ENCODE measurements around the gene AATK. TPM values are rescaled to one million over a fixed set of nuclear protein-coding genes. Genes with fewer than 3 reads are reported as not detected.

AATK gene
- total and polyA plus RNA-seq, 2 of the 13 experiments (the other 11 are each of a cell fraction or from before 2014, with no cell fraction given), result 2.9 to 8.4 TPM

DNA sequence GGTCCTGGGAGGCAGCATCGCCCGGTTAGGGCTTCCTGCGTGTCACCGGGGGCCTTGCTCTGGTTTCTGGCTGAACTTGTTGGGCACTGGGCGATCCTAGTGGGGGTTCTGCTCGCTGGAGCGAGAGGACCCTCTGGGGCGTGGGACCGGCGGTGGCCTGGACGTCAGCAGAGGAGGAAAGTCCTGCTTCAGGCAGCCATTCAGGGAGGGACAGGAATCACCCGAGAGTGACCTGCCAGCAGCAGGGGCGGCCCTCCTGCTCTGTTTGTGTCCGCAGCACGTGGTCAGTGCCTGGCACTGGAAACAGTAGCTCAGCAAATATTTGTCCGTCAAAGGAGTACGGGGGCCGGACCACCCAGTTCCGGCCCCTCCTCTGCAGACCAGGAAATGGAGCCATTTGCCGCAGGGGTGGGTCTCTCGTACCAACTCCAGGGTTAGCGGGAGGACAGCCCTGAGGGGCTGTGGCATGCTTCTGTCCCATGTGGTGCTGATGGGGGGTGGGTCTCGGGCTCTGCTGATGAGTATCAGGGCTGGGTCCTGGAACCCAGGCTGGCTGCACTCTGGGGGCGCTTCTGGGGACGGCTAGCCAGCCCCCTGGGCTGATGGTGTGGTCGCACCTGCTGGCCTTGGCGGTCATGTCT is 82.8 kb downstream of the AATK start (continued):
- TF ChIP-seq IRF1 (CRISPR knock-in tag; IDR thresholded peaks at IDR 0.05; ENCODE audit: low read depth) (0 out of 2 replicates have a peak, but pooled peaks have one; percentile 65), SMARCC2 (IDR thresholded peaks at IDR 0.05) (no peak), MIXL1 (CRISPR knock-in tag; IDR thresholded peaks at IDR 0.05) (peak; percentile 94), ZNF790 (CRISPR knock-in tag; IDR thresholded peaks at IDR 0.05; ENCODE audit: borderline replicate concordance) (peak; percentile 62; the same call in 1 of the 2 replicates), BHLHE40 (IDR thresholded peaks at IDR 0.05; ENCODE audit: low read length) (peak; percentile 65), GLI4 (CRISPR knock-in tag; IDR thresholded peaks at IDR 0.05; ENCODE audit: borderline replicate concordance) (peak; percentile 91; the same call in 1 of the 2 replicates), NONO (IDR thresholded peaks at IDR 0.05) (no peak), NONO (CRISPR knock-in tag; conservative IDR thresholded peaks at IDR 0.05) (peak; percentile 95), NBN (conservative IDR thresholded peaks at IDR 0.05) (no peak), CBX1 (IDR thresholded peaks at IDR 0.05; ENCODE audit: low read depth) (peak; percentile 85), RXRA (CRISPR knock-in tag; IDR thresholded peaks at IDR 0.05) (peak; percentile 90), ZNF766 (CRISPR knock-in tag; IDR thresholded peaks at IDR 0.05; ENCODE audit: borderline replicate concordance) (peak; percentile 96), ZNF7 (CRISPR knock-in tag; IDR thresholded peaks at IDR 0.05) (no peak), ZFP91 (CRISPR knock-in tag; IDR thresholded peaks at IDR 0.05; ENCODE audit: borderline replicate concordance) (peak; percentile 79), NR2F6 (IDR thresholded peaks at IDR 0.05) (peak; percentile 74; the same call in 1 of the 2 replicates), NR2F6 (CRISPR knock-in tag; IDR thresholded peaks at IDR 0.05) (peak; percentile 90), SAFB2 (CRISPR knock-in tag; IDR thresholded peaks at IDR 0.05; ENCODE audit: borderline replicate concordance, low read depth) (peak; percentile 90; the same call in 1 of the 2 replicates)
- TF ChIP-seq, protein P1, sequence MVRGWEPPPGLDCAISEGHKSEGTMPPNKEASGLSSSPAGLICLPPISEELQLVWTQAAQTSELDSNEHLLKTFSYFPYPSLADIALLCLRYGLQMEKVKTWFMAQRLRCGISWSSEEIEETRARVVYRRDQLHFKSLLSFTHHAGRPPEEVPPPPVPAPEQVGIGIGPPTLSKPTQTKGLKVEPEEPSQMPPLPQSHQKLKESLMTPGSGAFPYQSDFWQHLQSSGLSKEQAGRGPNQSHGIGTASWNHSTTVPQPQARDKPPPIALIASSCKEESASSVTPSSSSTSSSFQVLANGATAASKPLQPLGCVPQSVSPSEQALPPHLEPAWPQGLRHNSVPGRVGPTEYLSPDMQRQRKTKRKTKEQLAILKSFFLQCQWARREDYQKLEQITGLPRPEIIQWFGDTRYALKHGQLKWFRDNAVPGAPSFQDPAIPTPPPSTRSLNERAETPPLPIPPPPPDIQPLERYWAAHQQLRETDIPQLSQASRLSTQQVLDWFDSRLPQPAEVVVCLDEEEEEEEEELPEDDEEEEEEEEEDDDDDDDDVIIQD (CRISPR knock-in tag; IDR thresholded peaks at IDR 0.05; ENCODE audit: low read depth), result no peak; the same call in 1 of the 2 replicates
- TF ChIP-seq, protein P2, sequence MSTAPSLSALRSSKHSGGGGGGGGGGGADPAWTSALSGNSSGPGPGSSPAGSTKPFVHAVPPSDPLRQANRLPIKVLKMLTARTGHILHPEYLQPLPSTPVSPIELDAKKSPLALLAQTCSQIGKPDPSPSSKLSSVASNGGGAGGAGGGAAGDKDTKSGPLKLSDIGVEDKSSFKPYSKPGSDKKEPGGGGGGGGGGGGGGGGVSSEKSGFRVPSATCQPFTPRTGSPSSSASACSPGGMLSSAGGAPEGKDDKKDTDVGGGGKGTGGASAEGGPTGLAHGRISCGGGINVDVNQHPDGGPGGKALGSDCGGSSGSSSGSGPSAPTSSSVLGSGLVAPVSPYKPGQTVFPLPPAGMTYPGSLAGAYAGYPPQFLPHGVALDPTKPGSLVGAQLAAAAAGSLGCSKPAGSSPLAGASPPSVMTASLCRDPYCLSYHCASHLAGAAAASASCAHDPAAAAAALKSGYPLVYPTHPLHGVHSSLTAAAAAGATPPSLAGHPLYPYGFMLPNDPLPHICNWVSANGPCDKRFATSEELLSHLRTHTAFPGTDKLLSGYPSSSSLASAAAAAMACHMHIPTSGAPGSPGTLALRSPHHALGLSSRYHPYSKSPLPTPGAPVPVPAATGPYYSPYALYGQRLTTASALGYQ (CRISPR knock-in tag; IDR thresholded peaks at IDR 0.05), result peak; percentile 97
- TF ChIP-seq, protein P3, sequence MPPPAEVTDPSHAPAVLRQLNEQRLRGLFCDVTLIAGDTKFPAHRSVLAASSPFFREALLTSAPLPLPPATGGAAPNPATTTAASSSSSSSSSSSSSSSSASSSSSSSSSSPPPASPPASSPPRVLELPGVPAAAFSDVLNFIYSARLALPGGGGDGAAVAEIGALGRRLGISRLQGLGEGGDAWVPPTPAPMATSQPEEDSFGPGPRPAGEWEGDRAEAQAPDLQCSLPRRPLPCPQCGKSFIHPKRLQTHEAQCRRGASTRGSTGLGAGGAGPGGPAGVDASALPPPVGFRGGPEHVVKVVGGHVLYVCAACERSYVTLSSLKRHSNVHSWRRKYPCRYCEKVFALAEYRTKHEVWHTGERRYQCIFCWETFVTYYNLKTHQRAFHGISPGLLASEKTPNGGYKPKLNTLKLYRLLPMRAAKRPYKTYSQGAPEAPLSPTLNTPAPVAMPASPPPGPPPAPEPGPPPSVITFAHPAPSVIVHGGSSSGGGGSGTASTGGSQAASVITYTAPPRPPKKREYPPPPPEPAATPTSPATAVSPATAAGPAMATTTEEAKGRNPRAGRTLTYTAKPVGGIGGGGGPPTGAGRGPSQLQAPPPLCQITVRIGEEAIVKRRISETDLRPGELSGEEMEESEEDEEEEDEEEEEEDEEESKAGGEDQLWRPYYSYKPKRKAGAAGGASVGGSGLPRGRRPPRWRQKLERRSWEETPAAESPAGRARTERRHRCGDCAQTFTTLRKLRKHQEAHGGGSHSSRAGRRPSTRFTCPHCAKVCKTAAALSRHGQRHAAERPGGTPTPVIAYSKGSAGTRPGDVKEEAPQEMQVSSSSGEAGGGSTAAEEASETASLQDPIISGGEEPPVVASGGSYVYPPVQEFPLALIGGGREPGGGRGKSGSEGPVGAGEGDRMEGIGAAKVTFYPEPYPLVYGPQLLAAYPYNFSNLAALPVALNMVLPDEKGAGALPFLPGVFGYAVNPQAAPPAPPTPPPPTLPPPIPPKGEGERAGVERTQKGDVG (CRISPR knock-in tag; IDR thresholded peaks at IDR 0.05; ENCODE audit: borderline replicate concordance), result peak; percentile 92

Data from HepG2 (cell line).